CD4-positive, CD25-positive, alpha-beta regulatory T cell (primary cell): ENCODE results near the gene ARL6IP4. TPM values are rescaled to one million over a fixed set of nuclear protein-coding genes. Genes with fewer than 3 reads are reported as not detected.

Source experiments
- ATAC-seq, 2 donors: fragments of 150-1000 bp; cut with Tn5 transposase; one replicate each; pipeline ENCODE4 v1.10.0; 2021; ENCODE audit warnings: low read depth in 2 of 2, moderate number of reproducible peaks in 2 of 2, moderate library complexity in 1 of 2
- DNase-seq, 3 donors: peaks; one replicate each; pipeline versions ENCODE4 v3.0.0 to v3.0.0-alpha.2; 2012 to 2022; ENCODE audit warnings: mixed read lengths in 1 of 3
- H3K27ac ChIP-seq: one replicate; pipeline ENCODE4 v1.7.0; 2013; ENCODE audit warnings: mild to moderate bottlenecking, low read length; ENCODE audit not compliant: insufficient read depth, poor library complexity, severe bottlenecking
- H3K27me3 ChIP-seq: one replicate; pipeline ENCODE4 v1.7.0; 2013; ENCODE audit warnings: low read length; ENCODE audit not compliant: control insufficient read depth, insufficient read depth
- H3K36me3 ChIP-seq: one replicate; pipeline ENCODE4 v1.7.0; 2013; ENCODE audit warnings: mild to moderate bottlenecking, low read length, moderate library complexity; ENCODE audit not compliant: control insufficient read depth, insufficient read depth
- H3K4me1 ChIP-seq: 2 replicates; pipeline ENCODE4 v1.7.0; 2013; ENCODE audit warnings: mild to moderate bottlenecking, low read length; ENCODE audit not compliant: insufficient read depth, control insufficient read depth, poor library complexity, severe bottlenecking
- H3K4me3 ChIP-seq: one replicate; pipeline ENCODE4 v1.7.0; 2013; ENCODE audit warnings: low read depth, mild to moderate bottlenecking, low read length, moderate library complexity
- H3K9me3 ChIP-seq, 2 experiments: 1 replicate in 1 of 2; 2 replicates in 1 of 2; pipeline ENCODE4 v1.7.0; 2013; ENCODE audit warnings: low read length in 2 of 2, mild to moderate bottlenecking in 1 of 2, moderate library complexity in 1 of 2; ENCODE audit not compliant: control insufficient read depth in 2 of 2
- H3K27ac Mint-ChIP-seq, 3 donors: one replicate each; pipeline ENCODE4 v1.8.0; 2020 to 2022; ENCODE audit warnings: mild to moderate bottlenecking in 3 of 3, mixed read lengths in 3 of 3, moderate library complexity in 2 of 3
- H3K27me3 Mint-ChIP-seq: one replicate; pipeline ENCODE4 v1.8.0; 2022; ENCODE audit warnings: mild to moderate bottlenecking, mixed read lengths
- H3K36me3 Mint-ChIP-seq: one replicate; pipeline ENCODE4 v1.8.0; 2020; ENCODE audit warnings: mixed read lengths
- H3K4me1 Mint-ChIP-seq, 4 donors: one replicate each; pipeline ENCODE4 v1.8.0; 2020 to 2022; ENCODE audit warnings: mixed read lengths in 4 of 4, mild to moderate bottlenecking in 1 of 4
- H3K4me3 Mint-ChIP-seq, 4 donors: one replicate each; pipeline ENCODE4 v1.8.0; 2020 to 2022; ENCODE audit warnings: mild to moderate bottlenecking in 4 of 4, mixed read lengths in 4 of 4, moderate library complexity in 3 of 4
- H3K9me3 Mint-ChIP-seq, 7 donors: one replicate each; pipeline ENCODE4 v1.8.0; 2020 to 2022; ENCODE audit warnings: mixed read lengths in 7 of 7, mild to moderate bottlenecking in 3 of 7, moderate library complexity in 2 of 7
- polyA plus RNA-seq, 4 donors: library from polyadenylated mRNA; unstranded; fragments of 300-500 nt; fragmentation: Illumina TruSeq; gene quantifications; one replicate each; pipeline ENCODE4 v1.2.3, GENCODE V29; 2021
- total RNA-seq: library from RNA; stranded (reverse); gene quantifications from one replicate; pipeline ENCODE4 v1.2.3, GENCODE V29; 2022

ARL6IP4 gene
- total and polyA plus RNA-seq, 5 donors from 2014 or later: 131 to 237 (median 218) TPM

DNA sequence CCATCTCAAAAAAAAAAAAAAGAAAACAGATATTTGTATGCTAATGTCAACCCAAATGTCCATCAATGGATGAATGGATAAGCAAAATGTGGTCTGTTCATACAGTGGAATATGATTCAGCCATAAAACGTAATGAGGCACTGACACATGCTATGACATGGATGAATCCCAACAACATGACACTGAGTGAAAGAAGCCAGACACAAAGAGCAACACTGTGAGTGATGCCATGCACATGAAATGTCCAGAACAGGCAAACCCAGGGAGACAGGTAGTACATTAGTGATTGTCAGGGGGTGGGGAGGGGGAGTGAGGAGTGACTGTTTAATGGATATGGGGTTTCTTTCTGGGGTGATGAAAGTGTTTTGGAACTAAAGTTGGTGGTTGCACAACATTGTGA lies 50.2 kb downstream of the ARL6IP4 start:
- H3K9me3 Mint-ChIP-seq: no peaks in the 10 kb centered on the region
- Histone ChIP-seq H3K4me3 (no peak overlapping the region), H3K9me3 (no peaks in the 10 kb centered on the region), H3K4me1 (peaks cover 3% of the 10 kb centered on the region), H3K27me3 (no peaks in the 10 kb centered on the region), H3K27ac (no peak overlapping the region), H3K36me3 (peaks cover 57% of the 10 kb centered on the region)
- peak overlapping the region in 1 of 3 donors; percentile 79 for H3K27ac Mint-ChIP-seq
- H3K36me3 Mint-ChIP-seq: peaks cover 25% of the 10 kb centered on the region
- H3K4me3 Mint-ChIP-seq: no peak overlapping the region
- H3K27me3 Mint-ChIP-seq: no peaks in the 10 kb centered on the region
- H3K4me1 Mint-ChIP-seq: peaks cover 7 to 50% (median 12%) of the 10 kb centered on the region in 4 donors
- DNase-seq (no peak), ATAC-seq (no peak)

DNA sequence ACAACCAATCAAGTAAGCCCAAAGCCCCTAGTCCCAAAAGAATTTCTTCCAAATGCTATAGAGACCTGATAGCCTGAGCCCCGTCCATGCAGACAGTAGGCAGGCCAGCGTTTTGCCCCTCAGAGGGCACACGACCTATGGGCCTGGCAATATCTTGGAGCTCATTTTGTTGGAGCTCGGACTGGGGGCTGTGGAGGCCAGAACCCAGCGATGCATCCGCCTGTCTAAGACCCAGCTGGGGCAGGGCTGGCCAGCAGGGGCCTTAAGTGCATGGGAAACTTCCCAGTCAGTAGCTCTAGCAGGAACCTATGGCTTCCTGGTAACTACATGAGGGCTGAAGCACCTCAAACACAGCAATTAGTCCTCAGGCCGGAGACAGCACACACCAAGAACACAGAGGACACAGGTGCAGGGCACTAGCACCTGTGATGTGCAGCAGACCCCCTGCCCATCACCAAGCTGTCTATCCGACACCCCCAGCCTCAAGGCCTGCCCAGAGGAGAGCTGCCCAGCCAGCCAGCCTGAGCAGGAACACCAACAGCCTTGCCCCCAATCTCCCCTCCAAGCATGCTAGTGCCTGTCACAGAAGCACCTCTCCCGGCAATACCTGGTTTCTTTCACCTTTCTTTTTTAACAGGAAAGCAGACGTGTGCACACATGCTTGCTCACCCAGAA lies 50.8 kb downstream of the ARL6IP4 start:
- Mint-ChIP-seq H3K4me1 (peaks cover 7 to 50% (median 14%) of the 10 kb centered on the region in 4 donors), H3K27ac (peak overlapping the region in 2 of 3 donors; percentile 23 to 75), H3K4me3 (no peak overlapping the region), H3K36me3 (peaks cover 25% of the 10 kb centered on the region), H3K9me3 (no peaks in the 10 kb centered on the region), H3K27me3 (no peaks in the 10 kb centered on the region)
- no peak overlapping the region for H3K27ac ChIP-seq
- H3K4me3 ChIP-seq: no peak overlapping the region
- DNase-seq (no peak), ATAC-seq (no peak)
- no peaks in the 10 kb centered on the region for H3K4me1 ChIP-seq
- H3K9me3 ChIP-seq: no peaks in the 10 kb centered on the region
- no peaks in the 10 kb centered on the region for H3K27me3 ChIP-seq
- H3K36me3 ChIP-seq: peaks cover 57% of the 10 kb centered on the region

Other genes starting within 250 kb of the ARL6IP4 start
- not detected for gene HCAR1, start 249.8 kb upstream of the ARL6IP4 start, total RNA-seq
- gene HCAR1, start 249.8 kb upstream of the ARL6IP4 start, polyA plus RNA-seq: not detected
- gene DENR, start 227.9 kb upstream of the ARL6IP4 start, total RNA-seq: 32.7 TPM
- 10 to 100 TPM; 60.8 to 72.0 (median 64.7) TPM for gene DENR, start 227.9 kb upstream of the ARL6IP4 start, polyA plus RNA-seq
- gene CCDC62, start 206.1 kb upstream of the ARL6IP4 start, total RNA-seq: 0.69 TPM
- gene CCDC62, start 206.1 kb upstream of the ARL6IP4 start, polyA plus RNA-seq: under 1 TPM; 0.15 to 0.46 (median 0.28) TPM
- gene HIP1R, start 145.2 kb upstream of the ARL6IP4 start, total RNA-seq: 56.0 TPM
- 1 to 10 TPM; 3.8 to 7.0 (median 4.7) TPM for gene HIP1R, start 145.2 kb upstream of the ARL6IP4 start, polyA plus RNA-seq
- gene VPS37B, start 84.6 kb upstream of the ARL6IP4 start, total RNA-seq: 99.2 TPM
- gene VPS37B, start 84.6 kb upstream of the ARL6IP4 start, polyA plus RNA-seq: 10 to 100 TPM; 19.0 to 23.4 (median 20.9) TPM
- gene ABCB9, start 14.2 kb upstream of the ARL6IP4 start, total RNA-seq: 5.3 TPM
- gene ABCB9, start 14.2 kb upstream of the ARL6IP4 start, polyA plus RNA-seq: under 1 TPM; 0.47 to 0.98 (median 0.83) TPM
- gene OGFOD2, start 5.4 kb upstream of the ARL6IP4 start, total RNA-seq: 20.6 TPM
- 10 to 100 TPM; 12.5 to 17.4 (median 14.2) TPM for gene OGFOD2, start 5.4 kb upstream of the ARL6IP4 start, polyA plus RNA-seq
- gene PITPNM2, start 170.4 kb downstream of the ARL6IP4 start, total RNA-seq: 57.2 TPM
- 1 to 10 TPM; 2.2 to 4.5 (median 3.9) TPM for gene PITPNM2, start 170.4 kb downstream of the ARL6IP4 start, polyA plus RNA-seq